Breast epithelium (tissue), 4 donors: ENCODE results near the gene MAB21L2. TPM values are rescaled to one million over a fixed set of nuclear protein-coding genes. Genes with fewer than 3 reads are reported as not detected.
"Not testable (repeated sequence)": the region's sequence is repeated elsewhere in the genome, so short reads cannot be mapped to it uniquely, and the experiment has no call there.

Experiments used
- DNase-seq, 2 donors: peaks; one replicate each; pipeline ENCODE4 v3.0.0-alpha.2; 2019; ENCODE audit warnings: low spot score in 2 of 2
- H3K27ac ChIP-seq, 2 donors: fragments of 200-600 bp; sonication (generic) in 1 of 2; one replicate each; pipeline ENCODE4 v1.5.1; 2016 to 2019; ENCODE audit warnings: mild to moderate bottlenecking in 1 of 2
- H3K27me3 ChIP-seq, 2 donors: fragments of 200-600 bp; sonication (generic) in 1 of 2; one replicate each; pipeline versions ENCODE4 v1.5.1 to v1.6.0; 2017 to 2019; ENCODE audit warnings: control low read depth in 1 of 2, mild to moderate bottlenecking in 1 of 2
- H3K36me3 ChIP-seq: fragments of 200-600 bp; one replicate; pipeline ENCODE4 v1.5.1; 2019
- H3K4me1 ChIP-seq, 2 donors: fragments of 200-600 bp; sonication (generic); one replicate each; pipeline ENCODE4 v1.5.1; 2016 to 2019; ENCODE audit warnings: control low read depth in 1 of 2
- H3K4me3 ChIP-seq, 3 donors: fragments of 200-600 bp; sonication (generic); 1 replicate in 2 of 3; 2 replicates in 1 of 3; pipeline ENCODE4 v1.5.1; 2016 to 2019; ENCODE audit warnings: mild to moderate bottlenecking in 3 of 3, moderate library complexity in 2 of 3
- H3K9me3 ChIP-seq, 2 donors: fragments of 200-600 bp; sonication (generic) in 1 of 2; one replicate each; pipeline ENCODE4 v1.5.1; 2016 to 2019; ENCODE audit warnings: control low read depth in 1 of 2
- CTCF ChIP-seq, 3 donors: fragments of 450-650 bp; IDR thresholded peaks; one replicate each; pipeline ENCODE4 v1.5.1; 2016 to 2017; ENCODE audit warnings: antibody characterized with exemption in 3 of 3, mild to moderate bottlenecking in 3 of 3, moderate library complexity in 3 of 3
- POLR2A ChIP-seq: fragments of 450-650 bp; IDR thresholded peaks from one replicate; pipeline ENCODE4 v1.6.1; 2016; ENCODE audit warnings: antibody characterized with exemption, mild to moderate bottlenecking, moderate library complexity
- POLR2AphosphoS5 ChIP-seq, 3 donors: sonication (generic); formaldehyde crosslinking; IDR thresholded peaks; one replicate each; pipeline ENCODE4 v1.6.1; 2017; ENCODE audit warnings: antibody characterized with exemption in 3 of 3
- intact Hi-C: fragments of 100-400 bp; cut with DNase I; formaldehyde crosslinking; loops from one replicate; pipeline ENCODE4 v1.15.1; 2023; ENCODE audit warnings: low total_unique reads
- total RNA-seq, 3 donors: library from RNA; depleted of rRNA; stranded (reverse); fragments of >200 nt; gene quantifications; one replicate each; pipeline ENCODE4 v1.1.0, GENCODE V29; 2016

Gene MAB21L2
- total RNA-seq, 3 donors from 2014 or later = 0.15 TPM; not detected in 2

DNA sequence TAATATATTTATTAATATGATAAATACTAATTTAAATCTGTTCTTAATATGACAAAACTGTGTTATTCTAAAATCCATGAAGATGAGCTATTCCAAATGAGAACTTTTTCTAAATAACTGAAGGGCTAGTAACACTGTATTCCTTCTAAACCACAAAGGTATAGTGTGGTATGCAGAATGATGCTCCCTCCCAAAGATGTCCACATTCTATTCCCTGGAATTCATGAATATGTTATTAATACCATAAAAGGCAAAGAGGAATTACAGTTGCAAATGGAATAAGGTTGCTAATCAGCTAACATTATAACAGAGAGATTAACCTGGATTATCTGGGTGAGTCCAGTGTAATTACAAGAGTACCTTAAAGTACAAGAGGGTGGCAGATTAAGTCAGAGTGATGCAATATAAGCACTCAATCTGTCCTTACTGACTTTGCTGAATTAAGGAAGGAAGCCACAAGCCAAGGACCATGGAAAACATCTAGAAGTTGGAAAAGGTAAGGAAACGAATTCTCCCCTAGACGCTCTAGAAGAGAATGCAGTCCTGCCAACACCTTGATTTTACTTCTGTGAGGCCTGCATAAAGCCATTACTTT, 20.7 kb upstream of the MAB21L2 start:
- intact Hi-C loops = no loop called here
- TF ChIP-seq CTCF (IDR thresholded peaks at IDR 0.05) = no peak
- TF ChIP-seq POLR2AphosphoS5 (IDR thresholded peaks at IDR 0.05) = no peak
- no peak for TF ChIP-seq POLR2A
- no peaks in the 10 kb centered on the region for H3K36me3 ChIP-seq
- peaks cover 0 to 4% of the 10 kb centered on the region in 2 donors for H3K9me3 ChIP-seq
- no peak for DNase-seq
- H3K27ac ChIP-seq = no peak overlapping the region
- no peaks in the 10 kb centered on the region for H3K4me1 ChIP-seq
- H3K4me3 ChIP-seq = no peak overlapping the region
- H3K27me3 ChIP-seq = no peaks in the 10 kb centered on the region

GRCh38 chr4:150562250-150562649, 19.7 kb upstream of the MAB21L2 start:
- no peak overlapping the region for H3K27ac ChIP-seq
- H3K9me3 ChIP-seq = peaks cover 0 to 4% of the 10 kb centered on the region in 2 donors
- no peaks in the 10 kb centered on the region for H3K27me3 ChIP-seq
- H3K4me1 ChIP-seq = no peaks in the 10 kb centered on the region
- no peaks in the 10 kb centered on the region for H3K36me3 ChIP-seq
- no peak overlapping the region for H3K4me3 ChIP-seq
- intact Hi-C loops = no loop called here
- no peak for DNase-seq
- TF ChIP-seq CTCF (IDR thresholded peaks at IDR 0.05) = no peak
- no peak for TF ChIP-seq POLR2A
- TF ChIP-seq POLR2AphosphoS5 (IDR thresholded peaks at IDR 0.05) = no peak

GRCh38 chr4:150562751-150563150, 19.2 kb upstream of the MAB21L2 start:
- DNase-seq = no peak
- H3K4me1 ChIP-seq = no peaks in the 10 kb centered on the region
- H3K4me3 ChIP-seq = no peak overlapping the region
- no peaks in the 10 kb centered on the region for H3K27me3 ChIP-seq
- peaks cover 0 to 4% of the 10 kb centered on the region in 2 donors for H3K9me3 ChIP-seq
- intact Hi-C loops = no loop called here
- no peak for TF ChIP-seq POLR2AphosphoS5 (IDR thresholded peaks at IDR 0.05)
- no peak for TF ChIP-seq CTCF (IDR thresholded peaks at IDR 0.05)
- TF ChIP-seq POLR2A = no peak
- H3K36me3 ChIP-seq = no peaks in the 10 kb centered on the region
- H3K27ac ChIP-seq = no peak overlapping the region

- intact Hi-C loops, H3K27me3 ChIP-seq, DNase-seq, H3K4me3 ChIP-seq, H3K36me3 ChIP-seq, H3K4me1 ChIP-seq, H3K27ac ChIP-seq, H3K9me3 ChIP-seq: not testable (repeated sequence)
Observed at GRCh38 chr4:150564967-150565366, 17.0 kb upstream of the MAB21L2 start.

GRCh38 chr4:150567070-150567469, 14.9 kb upstream of the MAB21L2 start:
- DNase-seq = no peak
- Histone ChIP-seq H3K4me3 (no peak overlapping the region), H3K27me3 (no peaks in the 10 kb centered on the region), H3K4me1 (no peaks in the 10 kb centered on the region), H3K27ac (no peak overlapping the region), H3K36me3 (no peaks in the 10 kb centered on the region), H3K9me3 (peaks cover 0 to 4% of the 10 kb centered on the region in 2 donors)
- TF ChIP-seq POLR2AphosphoS5 (IDR thresholded peaks at IDR 0.05) (no peak), CTCF (IDR thresholded peaks at IDR 0.05) (no peak), POLR2A (no peak)
- intact Hi-C loops = no loop called here
